OCI-LY7 (cell line): ENCODE results near the gene PGF.

Experiments used
- CTCF ChIP-seq: fragments of 200-600 bp; sonication (generic); conservative IDR thresholded peaks from 2 replicates; pipeline ENCODE4 v1.5.1; 2014; ENCODE audit warnings: mild to moderate bottlenecking, antibody characterized with exemption, low read length, moderate library complexity, mixed read lengths
- EZH2phosphoT487 ChIP-seq: fragments of 200-600 bp; sonication (generic); IDR thresholded peaks from 2 replicates; pipeline ENCODE4 v1.6.1; 2018; ENCODE audit warnings: low read depth, borderline replicate concordance, mild to moderate bottlenecking, mixed run types, antibody characterized with exemption, low read length, moderate library complexity, mixed read lengths

- TF ChIP-seq CTCF (peak; percentile 60; the same call in 1 of the 2 replicates), EZH2phosphoT487 (no peak)
Measured at GRCh38 chr14:74906925-74907521, 48.4 kb downstream of the PGF start.
